ENCODE results near the gene NSUN2.

- TF ChIP-seq CTCF (conservative IDR thresholded peaks at IDR 0.05; ENCODE audit: low read depth, low read length) (no peak), CEBPB (IDR thresholded peaks at IDR 0.05; ENCODE audit: low read depth, low read length) (no peak), POLR2A (IDR thresholded peaks at IDR 0.05; ENCODE audit: low read depth, low read length) (no peak), RFX5 (IDR thresholded peaks at IDR 0.05; ENCODE audit: low read depth, low read length) (no peak), MAZ (IDR thresholded peaks at IDR 0.05; ENCODE audit: borderline replicate concordance, low read depth, low read length) (no peak), RAD21 (IDR thresholded peaks at IDR 0.05; ENCODE audit: low read length) (no peak), FOS (IDR thresholded peaks at IDR 0.05; ENCODE audit: low read depth, low read length) (no peak), CHD1 (IDR thresholded peaks at IDR 0.05; ENCODE audit: low read depth, low read length) (no peak), SMC3 (IDR thresholded peaks at IDR 0.05; ENCODE audit: low read depth, low read length) (no peak), RCOR1 (IDR thresholded peaks at IDR 0.05; ENCODE audit: insufficient replicate concordance, low read length) (no peak), ELK1 (IDR thresholded peaks at IDR 0.05; ENCODE audit: borderline replicate concordance, low read depth, low read length) (no peak), BHLHE40 (IDR thresholded peaks at IDR 0.05; ENCODE audit: low read depth, low read length) (no peak), MXI1 (IDR thresholded peaks at IDR 0.05; ENCODE audit: borderline replicate concordance, low read depth, low read length) (no peak)
- TF ChIP-seq, protein P1, sequence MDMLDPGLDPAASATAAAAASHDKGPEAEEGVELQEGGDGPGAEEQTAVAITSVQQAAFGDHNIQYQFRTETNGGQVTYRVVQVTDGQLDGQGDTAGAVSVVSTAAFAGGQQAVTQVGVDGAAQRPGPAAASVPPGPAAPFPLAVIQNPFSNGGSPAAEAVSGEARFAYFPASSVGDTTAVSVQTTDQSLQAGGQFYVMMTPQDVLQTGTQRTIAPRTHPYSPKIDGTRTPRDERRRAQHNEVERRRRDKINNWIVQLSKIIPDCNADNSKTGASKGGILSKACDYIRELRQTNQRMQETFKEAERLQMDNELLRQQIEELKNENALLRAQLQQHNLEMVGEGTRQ (IDR thresholded peaks at IDR 0.05; ENCODE audit: low read depth, low read length), result no peak
Measured at GRCh38 chr5:6649681-6650080, 16.8 kb upstream of the NSUN2 start.
